HTERT RPE-1 (cell line): ENCODE measurements around the gene MIPOL1.
"Not testable (repeated sequence)": the region's sequence is repeated elsewhere in the genome, so short reads cannot be mapped to it uniquely, and the experiment has no call there.

Source experiments
- in situ Hi-C: fragments of 300-500 bp; cut with MboI; formaldehyde crosslinking; loops from 4 replicates; pipeline ENCODE4 v1.14.3; 2020; ENCODE audit warnings: low sequenced_read_pairs

The MIPOL1 gene

GRCh38 chr14:37186865-37187264 is 10.9 kb upstream of the MIPOL1 start:
- in situ Hi-C loops, result no loop called here

GRCh38 chr14:37187294-37187693 is 10.4 kb upstream of the MIPOL1 start:
- in situ Hi-C loops, result no loop called here

GRCh38 chr14:37187840-37188577 is 9.7 kb upstream of the MIPOL1 start:
- in situ Hi-C loops, result not testable (repeated sequence)

GRCh38 chr14:37189733-37190132 is 8.0 kb upstream of the MIPOL1 start:
- in situ Hi-C loops, result not testable (repeated sequence)

- in situ Hi-C loops, result no loop called here
These were observed 3.0 kb upstream of the MIPOL1 start for GRCh38 chr14:37194698-37195097.

DNA sequence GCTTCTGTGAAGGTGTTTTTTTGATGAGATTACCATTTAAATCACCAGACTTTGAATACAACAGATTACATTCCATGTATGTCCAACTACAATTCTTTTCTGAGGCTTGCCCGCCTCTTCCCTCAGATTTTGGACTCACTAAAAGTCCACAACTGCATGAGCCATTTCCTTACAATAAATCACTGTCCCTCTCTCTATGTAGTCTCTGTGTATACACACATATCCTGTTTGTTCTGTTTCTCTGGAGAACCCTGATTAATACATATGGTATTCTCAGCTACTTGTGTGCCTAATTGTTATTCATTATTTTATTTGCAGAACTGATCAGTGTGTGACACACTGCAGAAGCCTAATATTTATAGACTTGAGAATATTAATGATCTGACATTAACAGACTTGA is 2.4 kb upstream of the MIPOL1 start:
- in situ Hi-C loops, result no loop called here

- in situ Hi-C loops, result no loop called here
These were observed 925 bp upstream of the MIPOL1 start for GRCh38 chr14:37196604-37197420.

GRCh38 chr14:37198273-37198598 is 499 bp downstream of the MIPOL1 start:
- in situ Hi-C loops, result no loop called here

DNA sequence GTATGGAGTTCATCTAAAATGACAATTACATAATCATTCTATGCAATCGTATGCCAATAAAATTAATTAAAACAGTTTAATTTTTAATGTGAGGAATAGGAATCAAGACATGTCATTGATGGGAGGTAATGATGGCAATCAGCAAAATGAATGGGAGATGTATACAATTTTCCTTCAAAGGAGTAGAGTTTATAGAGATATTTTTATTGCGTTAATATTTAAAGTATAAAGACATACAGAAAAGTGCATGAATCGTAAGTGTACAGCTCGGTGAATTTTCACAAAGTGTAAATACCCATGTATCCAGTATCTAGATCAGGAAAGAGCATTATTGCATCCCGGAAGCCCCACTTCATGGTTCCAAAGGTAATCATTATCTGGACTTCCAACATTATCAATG is 1.2 kb downstream of the MIPOL1 start:
- in situ Hi-C loops, result no loop called here

DNA sequence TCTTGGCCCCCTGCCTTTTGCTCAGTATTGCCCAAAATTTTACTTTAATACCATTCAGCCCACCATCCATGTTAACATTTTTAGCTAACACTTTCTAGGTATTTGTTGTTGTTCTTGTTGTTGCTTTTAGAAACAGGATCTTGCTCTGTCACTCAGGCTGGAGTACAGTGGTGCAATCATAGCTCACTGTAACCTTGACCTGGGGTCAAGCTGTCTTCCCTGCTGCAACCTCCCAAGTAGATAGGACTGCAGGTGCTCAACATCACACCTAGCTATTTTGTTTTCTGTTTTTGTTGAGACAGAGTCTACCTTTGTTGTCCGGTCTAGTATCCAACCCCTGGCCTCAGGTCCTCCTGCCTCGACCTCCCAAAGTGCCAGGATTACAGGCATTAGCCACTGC is 4.0 kb downstream of the MIPOL1 start:
- in situ Hi-C loops, result no loop called here

DNA sequence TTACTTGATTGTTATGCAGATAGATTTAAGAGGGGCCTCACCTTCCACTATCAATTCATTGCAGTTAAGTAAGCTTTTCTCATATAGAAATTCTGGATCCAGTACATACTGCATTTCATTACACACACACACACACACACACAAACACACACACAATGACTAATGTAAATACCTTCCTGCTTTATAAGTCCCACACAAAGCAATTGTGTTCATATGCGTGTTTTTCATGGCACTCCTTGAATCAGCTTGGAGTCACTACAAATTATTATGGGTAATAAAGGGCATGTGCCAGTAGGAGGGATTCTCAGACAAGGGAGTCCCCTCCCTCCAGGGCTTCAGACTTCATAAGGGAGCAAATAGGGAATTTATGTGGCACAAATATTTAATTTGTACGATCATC is 4.5 kb downstream of the MIPOL1 start:
- in situ Hi-C loops, result no loop called here

- in situ Hi-C loops, result no loop called here
These were observed 5.1 kb downstream of the MIPOL1 start for GRCh38 chr14:37202812-37203211.

DNA sequence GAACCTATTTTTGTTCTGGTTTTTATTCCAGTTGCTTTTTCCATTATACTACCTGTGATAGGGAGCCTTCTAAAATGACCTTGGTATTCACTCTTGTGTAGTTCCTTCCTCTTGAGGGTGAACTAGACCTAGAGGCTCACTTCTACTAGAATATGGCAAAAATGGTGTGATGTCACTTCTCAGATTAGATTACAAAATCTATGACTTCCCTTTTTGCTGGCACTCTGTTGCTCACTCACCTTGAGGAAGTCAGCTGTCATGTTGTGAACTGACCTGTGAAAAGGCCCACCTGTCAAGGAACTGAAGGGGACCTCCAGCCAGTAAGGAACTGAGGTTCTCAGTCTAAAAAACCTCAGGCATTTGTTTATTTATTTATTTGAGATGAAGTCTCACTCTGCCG is 5.7 kb downstream of the MIPOL1 start:
- in situ Hi-C loops, result no loop called here

DNA sequence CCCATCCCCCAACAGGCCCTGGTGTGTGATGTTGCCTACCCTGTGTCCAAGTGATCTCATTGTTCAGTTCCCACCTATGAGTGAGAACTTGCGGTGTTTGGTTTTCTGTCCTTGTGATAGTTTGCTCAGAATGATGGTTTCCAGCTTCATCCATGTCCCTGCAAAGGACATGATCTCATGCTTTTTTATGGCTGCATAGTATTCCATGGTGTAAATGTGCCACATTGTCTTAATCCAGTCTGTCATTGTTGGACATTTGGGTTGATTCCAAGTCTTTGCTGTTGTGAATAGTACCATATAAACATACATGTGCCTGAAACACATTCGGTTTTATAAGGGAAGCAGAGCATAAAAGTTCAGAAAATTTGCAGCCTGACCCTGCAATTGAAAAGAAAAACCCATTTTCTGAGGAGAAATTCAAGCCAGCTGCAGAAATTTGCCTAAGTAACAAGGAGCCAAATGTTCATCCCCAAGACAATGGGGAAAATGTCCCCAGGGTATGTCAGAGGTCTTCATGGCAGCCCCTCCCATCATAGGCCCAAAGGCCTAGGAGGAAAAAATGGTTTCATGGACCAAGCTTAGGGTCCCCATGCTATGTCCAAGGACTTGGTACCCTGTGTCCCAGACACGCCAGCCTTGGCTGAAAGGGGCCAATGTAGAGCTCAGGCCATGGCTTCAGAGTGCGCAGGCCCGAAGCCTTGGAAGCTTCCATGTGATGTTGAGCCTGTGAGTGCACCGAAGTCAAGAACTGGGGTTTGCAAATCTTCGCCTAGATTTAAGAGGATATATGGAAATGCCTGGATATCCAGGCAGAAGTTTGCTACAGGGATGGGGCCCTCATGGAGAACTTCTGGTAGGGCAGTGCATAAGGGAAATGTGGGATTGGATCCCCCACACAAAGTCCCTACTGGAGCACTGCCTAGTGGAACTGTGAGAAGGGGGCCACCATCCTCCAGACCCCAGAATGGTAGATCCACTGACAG is 8.2 kb downstream of the MIPOL1 start:
- in situ Hi-C loops, result not testable (repeated sequence)

GRCh38 chr14:37209617-37210016 is 11.9 kb downstream of the MIPOL1 start:
- in situ Hi-C loops, result not testable (repeated sequence)

DNA sequence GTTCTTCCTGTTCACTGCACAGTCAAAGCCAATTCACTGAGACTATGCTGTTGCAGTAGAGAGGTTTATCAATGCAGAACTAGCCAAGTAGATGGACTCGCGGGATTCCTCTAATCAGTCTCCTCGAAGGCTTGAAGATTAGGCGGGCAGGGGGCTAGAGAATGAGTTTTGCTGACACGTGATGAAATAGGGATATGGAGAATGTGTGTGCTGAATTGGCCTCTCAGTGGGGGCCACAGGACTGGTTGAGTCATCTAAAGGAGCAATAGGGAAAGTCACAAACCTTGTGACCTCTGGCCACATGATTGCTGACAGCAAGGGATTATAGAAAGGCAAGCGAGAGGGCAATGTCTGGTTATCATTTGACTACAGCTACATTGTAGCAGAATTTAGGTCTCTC is 12.7 kb downstream of the MIPOL1 start:
- in situ Hi-C loops, result no loop called here

GRCh38 chr14:37213016-37213415 is 15.3 kb downstream of the MIPOL1 start:
- in situ Hi-C loops, result no loop called here

- in situ Hi-C loops, result no loop called here
These were observed 17.6 kb downstream of the MIPOL1 start for GRCh38 chr14:37215345-37215744.

DNA sequence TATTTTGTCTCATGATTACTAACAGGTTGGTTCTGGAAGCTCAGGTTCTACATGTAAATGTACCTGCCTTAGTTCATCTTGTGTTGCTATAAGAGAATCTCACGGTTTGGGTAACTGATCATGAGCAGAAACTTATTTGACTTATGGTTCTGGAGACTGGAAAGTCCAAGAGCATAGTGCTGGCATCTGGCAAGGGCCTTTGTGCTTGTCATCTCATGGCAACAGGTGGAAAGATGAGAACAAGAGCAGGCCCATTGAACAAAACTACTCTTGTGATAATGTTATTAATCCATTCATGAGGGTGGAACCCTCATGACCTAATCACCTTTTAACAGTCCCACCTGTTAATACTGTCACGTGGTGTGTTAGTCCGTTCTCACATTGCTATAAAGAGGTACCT is 23.3 kb downstream of the MIPOL1 start:
- in situ Hi-C loops, result no loop called here

DNA sequence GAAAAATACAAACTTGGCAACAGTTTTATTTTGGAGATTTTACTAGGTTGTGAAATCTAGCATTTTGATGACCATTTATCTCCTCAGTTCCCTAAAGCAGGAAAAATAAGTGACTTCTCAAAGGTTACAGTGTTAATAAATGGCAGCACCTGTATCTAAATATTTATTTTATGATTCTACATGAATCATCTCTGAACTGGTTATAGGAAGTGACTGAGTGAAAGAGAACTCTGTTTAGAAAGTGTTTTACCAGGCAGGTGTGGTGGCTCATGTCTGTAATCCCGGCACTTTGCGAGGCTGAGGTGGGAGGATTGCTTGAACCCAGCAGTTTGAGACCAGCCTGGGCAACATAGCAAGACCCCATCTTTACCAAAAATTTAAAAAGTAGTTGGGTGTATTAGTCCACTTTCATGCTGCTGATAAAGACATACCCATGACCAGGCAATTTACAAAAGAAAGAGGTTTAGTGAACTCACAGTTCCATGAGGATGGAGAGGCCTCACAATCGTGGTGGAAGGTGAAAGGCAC is 26.3 kb downstream of the MIPOL1 start:
- in situ Hi-C loops, result no loop called here

DNA sequence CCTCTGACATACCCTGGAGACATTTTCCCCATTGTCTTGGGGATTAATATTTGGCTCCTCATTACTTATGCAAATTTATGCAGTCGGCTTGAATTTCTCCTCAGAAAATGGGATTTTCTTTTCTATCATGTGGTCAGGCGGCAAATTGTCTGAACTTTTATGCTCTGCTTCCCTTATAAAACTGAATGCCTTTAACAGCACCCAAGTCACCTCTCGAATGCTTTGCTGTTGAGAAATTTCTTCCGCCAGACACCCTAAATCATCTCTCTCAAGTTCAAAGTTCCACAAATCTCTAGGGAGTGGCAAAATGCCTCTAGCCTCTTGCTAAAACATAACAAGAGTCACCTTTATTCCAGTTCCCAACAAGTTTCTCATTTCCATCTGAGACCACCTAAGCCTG is 27.9 kb downstream of the MIPOL1 start:
- in situ Hi-C loops, result not testable (repeated sequence)
